Sigmoid colon (tissue), 7 donors: ENCODE measurements around the gene COPB1. TPM values are rescaled to one million over a fixed set of nuclear protein-coding genes. Genes with fewer than 3 reads are reported as not detected.
A peak's percentile ranks its signal among the peaks of the same experiment; 100 is the strongest.

Experiments
- DNase-seq: peaks from one replicate; pipeline ENCODE4 v3.0.0-alpha.2; 2019
- H3K27ac ChIP-seq, 4 donors: fragments of 200-600 bp; sonication (generic); one replicate each; pipeline ENCODE4 v1.5.1; 2016 to 2019; ENCODE audit warnings: mild to moderate bottlenecking in 1 of 4
- H3K27me3 ChIP-seq, 3 donors: fragments of 200-600 bp; sonication (generic); one replicate each; pipeline ENCODE4 v1.5.1; 2019; ENCODE audit warnings: mild to moderate bottlenecking in 1 of 3
- H3K36me3 ChIP-seq, 4 donors: fragments of 200-600 bp; sonication (generic); one replicate each; pipeline ENCODE4 v1.5.1; 2016 to 2019
- H3K4me1 ChIP-seq, 4 donors: fragments of 200-600 bp; sonication (generic); one replicate each; pipeline ENCODE4 v1.5.1; 2017 to 2019
- H3K4me3 ChIP-seq, 4 donors: fragments of 200-600 bp; sonication (generic); one replicate each; pipeline ENCODE4 v1.5.1; 2017 to 2019; ENCODE audit warnings: mild to moderate bottlenecking in 2 of 4, moderate library complexity in 1 of 4
- H3K9me3 ChIP-seq, 4 donors: fragments of 200-600 bp in 3 of 4; sonication (generic) in 3 of 4; one replicate each; pipeline versions ENCODE4 v1.5.1 to v1.6.1; 2013 to 2019
- EP300 ChIP-seq, 4 donors: sonication (generic); formaldehyde crosslinking; IDR thresholded peaks; one replicate each; pipeline ENCODE4 v1.6.1; 2017; ENCODE audit warnings: antibody characterized with exemption in 4 of 4
- POLR2A ChIP-seq, 2 donors: fragments of 450-650 bp; IDR thresholded peaks; one replicate each; pipeline ENCODE4 v1.6.1; 2016; ENCODE audit warnings: antibody characterized with exemption in 2 of 2, mild to moderate bottlenecking in 2 of 2, moderate library complexity in 2 of 2
- POLR2AphosphoS5 ChIP-seq, 4 donors: sonication (generic); formaldehyde crosslinking; IDR thresholded peaks; one replicate each; pipeline ENCODE4 v1.6.1; 2017; ENCODE audit warnings: antibody characterized with exemption in 4 of 4
- WGBS, 2 donors: extraction: QIAGEN DNeasy Blood & Tissue Kit; methylation state at CpG; one replicate each; pipeline ENCODE4 v1.1.7; 2013; 5-methylcytosine and 5-hydroxymethylcytosine counted together
- intact Hi-C: fragments of 100-400 bp; cut with DNase I; formaldehyde crosslinking; loops from one replicate; pipeline ENCODE4 v1.15.1; 2023
- polyA plus RNA-seq, 3 donors: library from polyadenylated mRNA; stranded (reverse); fragments of 200-250 nt; gene quantifications; one replicate each; pipeline ENCODE4 v1.2.3, GENCODE V29; 2013
- total RNA-seq, 4 donors: library from RNA; depleted of rRNA; stranded (reverse); fragments of >200 nt; gene quantifications; one replicate each; pipeline ENCODE4 v1.1.0, GENCODE V29; 2016
- TF ChIP-seq, protein P1 (sequence below), 4 experiments: fragments of 450-650 bp in 3 of 4; fragments of 200-600 bp in 1 of 4; IDR thresholded peaks; one replicate each; pipeline ENCODE4 v1.5.1; 2016 to 2019; ENCODE audit warnings: antibody characterized with exemption in 4 of 4, mild to moderate bottlenecking in 3 of 4, moderate library complexity in 2 of 4
- donor health status: healthy with polysubstance abuse.
- donor health status: Bipolar disorder and iron deficiency.
- donor health status: healthy.

The COPB1 gene
- total and polyA plus RNA-seq, 7 donors: 54.6 to 103 (median 70.2) TPM

DNA sequence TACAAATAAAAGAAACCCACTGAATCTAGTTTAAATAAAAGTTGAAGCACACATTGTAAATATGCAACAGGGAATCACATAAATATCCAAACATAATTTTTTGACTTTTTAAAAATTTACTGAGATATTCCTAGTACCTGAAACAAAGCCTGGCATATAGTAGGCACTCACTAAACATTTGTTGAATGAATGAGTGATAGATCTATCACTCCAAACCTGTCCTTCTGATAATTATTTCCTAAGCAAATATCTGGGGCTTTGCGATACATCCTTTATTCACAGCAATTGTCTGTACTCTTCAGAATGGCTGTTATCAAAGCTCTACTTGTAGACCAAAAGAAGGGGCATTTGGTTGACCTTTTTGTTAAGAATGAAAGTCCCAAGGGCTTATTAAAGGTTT, 23.2 kb upstream of the COPB1 start:
- DNase-seq: no peak
- H3K4me1 ChIP-seq: peaks cover 0 to 21% (median 19%) of the 10 kb centered on the region in 4 donors
- H3K27ac ChIP-seq: no peak overlapping the region
- no peaks in the 10 kb centered on the region for H3K9me3 ChIP-seq
- 98 to 100% methylated on average over 1 of the region's 1 CpG for WGBS, 2 donors
- TF ChIP-seq, protein P1, sequence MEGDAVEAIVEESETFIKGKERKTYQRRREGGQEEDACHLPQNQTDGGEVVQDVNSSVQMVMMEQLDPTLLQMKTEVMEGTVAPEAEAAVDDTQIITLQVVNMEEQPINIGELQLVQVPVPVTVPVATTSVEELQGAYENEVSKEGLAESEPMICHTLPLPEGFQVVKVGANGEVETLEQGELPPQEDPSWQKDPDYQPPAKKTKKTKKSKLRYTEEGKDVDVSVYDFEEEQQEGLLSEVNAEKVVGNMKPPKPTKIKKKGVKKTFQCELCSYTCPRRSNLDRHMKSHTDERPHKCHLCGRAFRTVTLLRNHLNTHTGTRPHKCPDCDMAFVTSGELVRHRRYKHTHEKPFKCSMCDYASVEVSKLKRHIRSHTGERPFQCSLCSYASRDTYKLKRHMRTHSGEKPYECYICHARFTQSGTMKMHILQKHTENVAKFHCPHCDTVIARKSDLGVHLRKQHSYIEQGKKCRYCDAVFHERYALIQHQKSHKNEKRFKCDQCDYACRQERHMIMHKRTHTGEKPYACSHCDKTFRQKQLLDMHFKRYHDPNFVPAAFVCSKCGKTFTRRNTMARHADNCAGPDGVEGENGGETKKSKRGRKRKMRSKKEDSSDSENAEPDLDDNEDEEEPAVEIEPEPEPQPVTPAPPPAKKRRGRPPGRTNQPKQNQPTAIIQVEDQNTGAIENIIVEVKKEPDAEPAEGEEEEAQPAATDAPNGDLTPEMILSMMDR (IDR thresholded peaks at IDR 0.05): no peak
- no peak for TF ChIP-seq POLR2AphosphoS5 (IDR thresholded peaks at IDR 0.05)
- no peak for TF ChIP-seq EP300 (IDR thresholded peaks at IDR 0.05)
- TF ChIP-seq POLR2A (IDR thresholded peaks at IDR 0.05): no peak
- intact Hi-C loops: loop anchor here (5.0 kb wide), 1 partner anchor 120 kb away; the partner anchor contains the start of gene PDE3B
- H3K4me3 ChIP-seq: no peak overlapping the region
- H3K27me3 ChIP-seq: no peaks in the 10 kb centered on the region
- H3K36me3 ChIP-seq: peaks cover 0 to 7% (median 0%) of the 10 kb centered on the region in 4 donors

DNA sequence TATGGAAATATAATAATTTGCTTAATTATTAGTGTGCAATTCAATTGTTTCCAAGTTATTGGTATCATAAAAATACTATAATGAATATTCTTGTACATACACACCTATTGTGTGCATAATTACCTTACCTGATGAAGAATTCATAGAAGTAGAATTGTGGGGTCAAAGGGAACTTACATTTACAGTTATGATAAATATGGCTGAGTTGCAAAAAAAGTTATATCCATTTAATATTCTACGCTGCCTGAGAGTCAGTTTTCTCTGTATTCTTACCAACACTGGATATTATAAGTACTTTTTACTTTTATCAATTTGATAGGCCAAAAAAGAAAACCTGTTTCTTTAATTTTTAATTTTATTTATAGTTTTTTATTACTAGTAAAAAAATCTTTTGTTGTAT, 22.6 kb upstream of the COPB1 start:
- TF ChIP-seq, protein P1 (IDR thresholded peaks at IDR 0.05): no peak
- Histone ChIP-seq H3K9me3 (no peaks in the 10 kb centered on the region), H3K27me3 (no peaks in the 10 kb centered on the region), H3K36me3 (peaks cover 0 to 13% (median 3%) of the 10 kb centered on the region in 4 donors), H3K4me1 (peaks cover 0 to 23% (median 19%) of the 10 kb centered on the region in 4 donors), H3K4me3 (no peak overlapping the region), H3K27ac (no peak overlapping the region)
- no peak for DNase-seq
- 99 to 100% methylated on average over 1 of the region's 1 CpG for WGBS, 2 donors
- intact Hi-C loops: loop anchor here (5.0 kb wide), 1 partner anchor 120 kb away; the partner anchor contains the start of gene PDE3B

DNA sequence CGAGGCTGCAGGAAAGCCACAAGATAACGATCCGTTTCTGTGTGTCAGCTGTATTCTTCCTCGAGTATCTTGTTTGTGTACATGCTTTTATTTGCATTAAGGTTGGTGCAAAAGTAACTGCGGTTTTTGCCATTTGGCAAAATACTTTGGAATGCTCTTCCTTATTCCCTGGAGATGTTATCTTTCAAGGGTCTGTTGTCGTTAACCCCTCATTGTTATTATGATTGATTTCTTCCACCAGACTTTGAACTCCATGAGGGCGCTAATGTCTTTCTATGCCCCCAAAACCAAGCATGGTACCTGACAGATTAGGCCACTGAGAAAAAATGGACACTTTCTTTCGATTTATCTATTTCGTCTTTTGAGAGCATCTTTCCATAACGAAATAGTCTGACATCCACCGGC, 21.1 kb upstream of the COPB1 start:
- Histone ChIP-seq H3K4me1 (peaks cover 0 to 23% (median 19%) of the 10 kb centered on the region in 4 donors), H3K4me3 (peak overlapping the region; percentile 74 to 87 (median 79)), H3K27ac (peak overlapping the region; percentile 87 to 90 (median 88)), H3K9me3 (no peaks in the 10 kb centered on the region), H3K27me3 (no peaks in the 10 kb centered on the region), H3K36me3 (peaks cover 0 to 28% (median 10%) of the 10 kb centered on the region in 4 donors)
- intact Hi-C loops: loop anchor here (1.0 to 5.0 kb wide), 2 partner anchors 122 to 372 kb away; partner anchors contain the start of genes CYP2R1 and PDE3B
- no peak for TF ChIP-seq POLR2A (IDR thresholded peaks at IDR 0.05)
- no peak for TF ChIP-seq EP300 (IDR thresholded peaks at IDR 0.05)
- TF ChIP-seq POLR2AphosphoS5 (IDR thresholded peaks at IDR 0.05): no peak
- TF ChIP-seq, protein P1 (IDR thresholded peaks at IDR 0.05): no peak
- WGBS, 2 donors: 9 to 23% methylated on average over 11 of the region's 11 CpGs
- no peak for DNase-seq

DNA sequence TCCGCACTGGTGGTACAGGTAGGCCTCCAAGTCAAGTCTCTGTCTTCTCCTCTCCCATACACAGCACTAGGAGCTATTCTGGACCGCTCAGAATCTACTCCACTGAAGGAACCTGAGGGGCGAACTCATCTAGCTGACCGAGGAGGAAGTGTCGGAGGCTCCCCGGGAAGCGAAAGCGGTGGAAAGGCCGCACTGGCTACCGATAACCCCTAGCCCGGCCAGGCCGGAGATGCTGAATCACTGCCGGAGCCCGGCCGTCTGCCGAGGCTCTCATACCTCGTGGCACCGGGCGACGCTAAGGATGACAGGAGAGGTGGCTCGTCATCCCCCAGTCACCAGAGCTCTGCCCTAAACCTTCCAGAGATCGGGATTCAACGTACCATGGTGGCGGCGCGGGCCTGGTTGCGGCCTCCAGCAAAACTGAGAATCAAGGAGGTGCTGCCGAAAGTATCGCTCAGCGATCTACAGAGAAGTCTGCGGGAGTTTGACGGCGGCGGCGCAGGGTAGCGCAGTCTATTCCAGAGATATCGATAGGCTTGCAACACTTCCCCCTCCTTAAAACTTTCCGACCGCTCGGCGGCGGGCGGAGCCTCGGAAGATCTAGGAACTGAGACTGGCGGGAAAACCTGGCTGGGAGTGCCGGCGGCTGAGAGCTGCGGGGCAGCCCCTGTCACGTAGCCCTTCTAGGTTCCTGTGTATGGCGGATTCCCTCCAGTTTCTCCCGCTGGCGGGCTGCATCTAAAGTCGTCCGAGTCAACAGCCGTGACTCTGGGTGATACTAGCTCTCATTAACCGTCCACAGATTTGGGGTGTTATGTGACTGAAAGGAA, 20.5 kb upstream of the COPB1 start, which contains the start of gene PSMA1:
Gene PSMA1, minus strand, starts transcription at position 470 of the 830 bp plus-strand sequence. Its CDS starts 87 bp downstream, at position 383.
- Histone ChIP-seq H3K4me1 (peaks cover 0 to 23% (median 19%) of the 10 kb centered on the region in 4 donors), H3K27me3 (no peaks in the 10 kb centered on the region), H3K4me3 (peak within 1 kb of the TSS; percentile 74 to 87 (median 79)), H3K27ac (peak within 1 kb of the TSS; percentile 87 to 90 (median 88)), H3K9me3 (no peaks in the 10 kb centered on the region), H3K36me3 (peaks cover 0 to 33% (median 11%) of the 10 kb centered on the region in 4 donors)
- DNase-seq: peak; percentile 97
- intact Hi-C loops: loop anchor here (1.0 to 5.0 kb wide), 3 partner anchors 122 to 557 kb away; partner anchors contain the start of genes CYP2R1 and PDE3B
- TF ChIP-seq EP300 (IDR thresholded peaks at IDR 0.05): peak in 1 of 4 donors; percentile 15
- TF ChIP-seq POLR2AphosphoS5 (IDR thresholded peaks at IDR 0.05): peak; percentile 73 to 90 (median 80)
- peak; percentile 37 to 58 for TF ChIP-seq POLR2A (IDR thresholded peaks at IDR 0.05)
- TF ChIP-seq, protein P1 (IDR thresholded peaks at IDR 0.05): peak; percentile 44 to 73 (median 60)
- WGBS, 2 donors: 0 to 1% methylated on average over 56 of the region's 56 CpGs
